H1 (cell line): Measurements from ENCODE around the gene LIPM.

Experiments
- ASH2L ChIP-seq: fragments of 200-600, 300-600 bp; sonication (generic); IDR thresholded peaks from one replicate; pipeline ENCODE4 v1.7.1; 2017; ENCODE audit warnings: low read length
- CHD2 ChIP-seq: IDR thresholded peaks from 2 replicates; pipeline ENCODE4 v1.6.1; 2012; ENCODE audit warnings: low read length, improper control_type of control experiment
- CREB1 ChIP-seq: IDR thresholded peaks from 2 replicates; pipeline ENCODE4 v1.6.1; 2012; ENCODE audit warnings: inconsistent platforms
- EZH2 ChIP-seq: fragments of 200-600 bp; sonication (generic); IDR thresholded peaks from 2 replicates; pipeline ENCODE4 v1.7.1; 2012; ENCODE audit warnings: low read depth, mild to moderate bottlenecking, moderate library complexity, low read length, inconsistent platforms; ENCODE audit not compliant: severe bottlenecking
- KDM5A ChIP-seq: fragments of 200-600 bp; IDR thresholded peaks from 2 replicates; pipeline ENCODE4 v1.7.1; 2012; ENCODE audit warnings: mild to moderate bottlenecking, low read length, inconsistent platforms, mixed read lengths
- MAFK ChIP-seq: IDR thresholded peaks from 2 replicates; pipeline ENCODE4 v1.6.1; 2012; ENCODE audit warnings: low read depth, mild to moderate bottlenecking, improper control_type of control experiment, low read length
- NANOG ChIP-seq: IDR thresholded peaks from 2 replicates; pipeline ENCODE4 v1.6.1; 2011; ENCODE audit warnings: low read length, low read depth, mild to moderate bottlenecking, inconsistent platforms; ENCODE audit not compliant: insufficient read depth, poor library complexity, severe bottlenecking
- NRF1 ChIP-seq: IDR thresholded peaks from 2 replicates; pipeline ENCODE4 v1.6.1; 2011; ENCODE audit warnings: mild to moderate bottlenecking, low read depth, low read length, improper control_type of control experiment
- POLR2AphosphoS5 ChIP-seq: IDR thresholded peaks from 2 replicates; pipeline ENCODE4 v1.6.1; 2011; ENCODE audit warnings: low read depth, low read length
- YY1 ChIP-seq: IDR thresholded peaks from 2 replicates; pipeline ENCODE4 v1.6.1; 2011; ENCODE audit warnings: low read depth, mild to moderate bottlenecking, low read length
- TF ChIP-seq, protein P1 (sequence below), 3 experiments: IDR thresholded peaks; 1 replicate in 2 of 3; 2 replicates in 1 of 3; pipeline versions ENCODE4 v1.5.1 to v1.6.1; 2011; ENCODE audit warnings: low read length in 3 of 3, mild to moderate bottlenecking in 3 of 3, inconsistent platforms in 2 of 3, low read depth in 1 of 3, moderate library complexity in 1 of 3; ENCODE audit not compliant: insufficient read depth in 1 of 3; ENCODE audit errors: control extremely low read depth in 1 of 3

DNA sequence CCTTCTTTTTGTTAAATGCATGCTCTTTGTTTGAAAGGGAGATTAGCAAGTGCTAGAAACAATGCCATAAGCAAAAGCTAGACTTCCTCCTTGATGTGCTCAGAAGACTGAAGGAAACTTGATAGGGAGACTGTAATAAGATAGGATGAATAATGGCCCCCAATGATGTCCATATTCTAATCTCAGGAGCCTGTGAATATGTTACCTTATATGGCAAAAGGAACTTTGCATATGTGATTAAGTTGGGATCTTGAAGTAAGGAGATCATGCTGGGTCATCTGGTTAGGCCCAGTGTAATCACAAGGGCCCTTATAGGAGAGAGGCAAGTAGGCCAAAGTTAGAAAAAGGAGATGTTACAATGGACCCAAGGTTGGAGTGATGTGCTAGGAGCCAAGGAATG is 13.6 kb upstream of the LIPM start:
- TF ChIP-seq, protein P1, sequence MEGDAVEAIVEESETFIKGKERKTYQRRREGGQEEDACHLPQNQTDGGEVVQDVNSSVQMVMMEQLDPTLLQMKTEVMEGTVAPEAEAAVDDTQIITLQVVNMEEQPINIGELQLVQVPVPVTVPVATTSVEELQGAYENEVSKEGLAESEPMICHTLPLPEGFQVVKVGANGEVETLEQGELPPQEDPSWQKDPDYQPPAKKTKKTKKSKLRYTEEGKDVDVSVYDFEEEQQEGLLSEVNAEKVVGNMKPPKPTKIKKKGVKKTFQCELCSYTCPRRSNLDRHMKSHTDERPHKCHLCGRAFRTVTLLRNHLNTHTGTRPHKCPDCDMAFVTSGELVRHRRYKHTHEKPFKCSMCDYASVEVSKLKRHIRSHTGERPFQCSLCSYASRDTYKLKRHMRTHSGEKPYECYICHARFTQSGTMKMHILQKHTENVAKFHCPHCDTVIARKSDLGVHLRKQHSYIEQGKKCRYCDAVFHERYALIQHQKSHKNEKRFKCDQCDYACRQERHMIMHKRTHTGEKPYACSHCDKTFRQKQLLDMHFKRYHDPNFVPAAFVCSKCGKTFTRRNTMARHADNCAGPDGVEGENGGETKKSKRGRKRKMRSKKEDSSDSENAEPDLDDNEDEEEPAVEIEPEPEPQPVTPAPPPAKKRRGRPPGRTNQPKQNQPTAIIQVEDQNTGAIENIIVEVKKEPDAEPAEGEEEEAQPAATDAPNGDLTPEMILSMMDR (IDR thresholded peaks at IDR 0.05; ENCODE audit: control extremely low read depth in 1 of 3, insufficient read depth in 1 of 3, low read depth in 1 of 3, low read length in 3 of 3), result no peak
- TF ChIP-seq CHD2 (no peak), KDM5A (no peak), NRF1 (no peak), EZH2 (no peak), YY1 (no peak), POLR2AphosphoS5 (no peak), NANOG (no peak), MAFK (no peak), CREB1 (no peak), ASH2L (no peak)
